ENCODE data around the gene LGALS4. TPM values are rescaled to one million over a fixed set of nuclear protein-coding genes. Genes with fewer than 3 reads are reported as not detected.
"Not testable (repeated sequence)": the region's sequence is repeated elsewhere in the genome, so short reads cannot be mapped to it uniquely, and the experiment has no call there.

Gene LGALS4
- total RNA-seq, 1 donor from 2014 or later = 0.54 TPM

GRCh38 chr19:38833092-38833425, 20.3 kb upstream of the LGALS4 start:
- intact Hi-C loops (cut with DNase I) = loop anchor here (5.0 to 10.0 kb wide), 3 partner anchors 106 to 216 kb away; partner anchors contain the start of genes ACTN4, EIF3K and MAP4K1
- DNase-seq (ENCODE audit: low spot score) = no peak

GRCh38 chr19:38831142-38831605, 18.4 kb upstream of the LGALS4 start:
- DNase-seq (ENCODE audit: low spot score) = peak; percentile 79
- intact Hi-C loops (cut with DNase I) = loop anchor here (2.0 to 10.0 kb wide), 4 partner anchors 18 to 214 kb away; partner anchors contain the start of genes ACTN4, EIF3K, HNRNPL and MAP4K1

- no peak for DNase-seq (ENCODE audit: low spot score)
- intact Hi-C loops (cut with DNase I) = loop anchor here (2.0 to 10.0 kb wide), 4 partner anchors 19 to 213 kb away; partner anchors contain the start of genes ACTN4, EIF3K, HNRNPL and MAP4K1
Measured at GRCh38 chr19:38830039-38830733, 17.4 kb upstream of the LGALS4 start.

- intact Hi-C loops (cut with DNase I); DNase-seq (ENCODE audit: low spot score): not testable (repeated sequence)
Measured at GRCh38 chr19:38829203-38829602, 16.5 kb upstream of the LGALS4 start.

- intact Hi-C loops (cut with DNase I) = no loop called here
- DNase-seq (ENCODE audit: low spot score) = no peak
Measured at GRCh38 chr19:38826856-38827551, 14.3 kb upstream of the LGALS4 start.

- DNase-seq (ENCODE audit: low spot score); intact Hi-C loops (cut with DNase I): not testable (repeated sequence)
Measured at GRCh38 chr19:38825936-38826335, 13.2 kb upstream of the LGALS4 start.

GRCh38 chr19:38821230-38821825, 8.6 kb upstream of the LGALS4 start:
- intact Hi-C loops (cut with DNase I); DNase-seq (ENCODE audit: low spot score): not testable (repeated sequence)

GRCh38 chr19:38819231-38819920, 6.6 kb upstream of the LGALS4 start:
- no peak for DNase-seq (ENCODE audit: low spot score)

GRCh38 chr19:38817081-38817480, 4.3 kb upstream of the LGALS4 start:
- intact Hi-C loops (cut with DNase I) = no loop called here

More at GRCh38 chr19:38819231-38819920, 6.6 kb upstream of the LGALS4 start:
- intact Hi-C loops (cut with DNase I) = no loop called here

GRCh38 chr19:38816131-38816750, 3.5 kb upstream of the LGALS4 start:
- no peak for DNase-seq (ENCODE audit: low spot score)
- intact Hi-C loops (cut with DNase I) = no loop called here

More at GRCh38 chr19:38817081-38817480, 4.3 kb upstream of the LGALS4 start:
- no peak for DNase-seq (ENCODE audit: low spot score)

- no peak for DNase-seq (ENCODE audit: low spot score)
- intact Hi-C loops (cut with DNase I) = no loop called here
Measured at GRCh38 chr19:38815059-38816001, 2.6 kb upstream of the LGALS4 start.

- DNase-seq (ENCODE audit: low spot score); intact Hi-C loops (cut with DNase I): not testable (repeated sequence)
Measured at GRCh38 chr19:38813932-38814331, 1.2 kb upstream of the LGALS4 start.

- no peak for DNase-seq (ENCODE audit: low spot score)
Measured at GRCh38 chr19:38813323-38813722, 578 bp upstream of the LGALS4 start.

GRCh38 chr19:38812009-38812840, 520 bp downstream of the LGALS4 start:
- DNase-seq (ENCODE audit: low spot score) = no peak
- intact Hi-C loops (cut with DNase I) = no loop called here

More at GRCh38 chr19:38813323-38813722, 578 bp upstream of the LGALS4 start:
- intact Hi-C loops (cut with DNase I) = no loop called here

- intact Hi-C loops (cut with DNase I) = no loop called here
- no peak for DNase-seq (ENCODE audit: low spot score)
Measured at GRCh38 chr19:38809592-38810252, 3.0 kb downstream of the LGALS4 start.

GRCh38 chr19:38808741-38809140, 4.0 kb downstream of the LGALS4 start:
- intact Hi-C loops (cut with DNase I) = no loop called here
- no peak for DNase-seq (ENCODE audit: low spot score)

Data from cardiac septum (tissue), 1 donor.